GM21619 (cell line): ENCODE results near the gene CDO1.

Experiments used
- ATAC-seq: cut with Tn5 transposase; IDR thresholded peaks from one replicate; pipeline ENCODE4 v1.9.1; 2021; ENCODE audit not compliant: unreplicated experiment

The CDO1 gene

GRCh38 chr5:115795700-115796099 is 20.8 kb downstream of the CDO1 start:
- no peak for ATAC-seq

GRCh38 chr5:115788440-115788839 is 28.0 kb downstream of the CDO1 start:
- ATAC-seq, result no peak

GRCh38 chr5:115787426-115787825 is 29.0 kb downstream of the CDO1 start:
- ATAC-seq, result no peak

GRCh38 chr5:115785381-115786065 is 30.9 kb downstream of the CDO1 start:
- ATAC-seq, result no peak

GRCh38 chr5:115778417-115778816 is 38.0 kb downstream of the CDO1 start:
- ATAC-seq, result no peak

GRCh38 chr5:115776989-115777388 is 39.5 kb downstream of the CDO1 start:
- ATAC-seq, result no peak

- no peak for ATAC-seq
Measured at GRCh38 chr5:115775999-115776398, 40.5 kb downstream of the CDO1 start.

- ATAC-seq, result no peak
Measured at GRCh38 chr5:115774684-115775083, 41.8 kb downstream of the CDO1 start.

- ATAC-seq, result no peak
Measured at GRCh38 chr5:115772731-115773475, 43.6 kb downstream of the CDO1 start.

GRCh38 chr5:115770466-115770865 is 46.0 kb downstream of the CDO1 start:
- no peak for ATAC-seq

- ATAC-seq, result no peak
Measured at GRCh38 chr5:115767424-115767823, 49.0 kb downstream of the CDO1 start.

- ATAC-seq, result no peak
Measured at GRCh38 chr5:115766608-115767007, 49.9 kb downstream of the CDO1 start.

GRCh38 chr5:115758356-115758755 is 58.1 kb downstream of the CDO1 start:
- ATAC-seq, result peak; percentile 83

GRCh38 chr5:115755675-115756074 is 60.8 kb downstream of the CDO1 start:
- no peak for ATAC-seq
